ENCODE data around the gene RGS1.

DNA sequence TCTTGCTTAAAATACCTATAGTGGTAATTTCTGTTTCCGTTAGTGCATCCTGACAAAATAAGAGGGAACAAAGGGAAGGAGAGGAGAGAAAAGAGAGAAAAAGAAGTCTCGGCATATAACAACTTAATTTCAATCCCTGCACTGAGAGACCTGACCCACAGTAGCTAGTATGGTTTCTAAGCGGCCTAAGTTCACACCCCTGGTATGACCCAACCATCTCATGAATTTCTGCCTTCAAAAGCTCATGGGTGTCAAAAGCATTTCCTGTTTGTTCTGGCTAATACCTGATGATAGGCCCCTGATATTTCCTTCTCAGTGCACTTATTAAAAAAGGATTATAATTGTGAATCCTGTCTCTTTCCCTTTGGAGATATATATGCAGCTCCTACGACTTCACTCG lies 32.1 kb upstream of the RGS1 start:
- TF ChIP-seq, protein P1, sequence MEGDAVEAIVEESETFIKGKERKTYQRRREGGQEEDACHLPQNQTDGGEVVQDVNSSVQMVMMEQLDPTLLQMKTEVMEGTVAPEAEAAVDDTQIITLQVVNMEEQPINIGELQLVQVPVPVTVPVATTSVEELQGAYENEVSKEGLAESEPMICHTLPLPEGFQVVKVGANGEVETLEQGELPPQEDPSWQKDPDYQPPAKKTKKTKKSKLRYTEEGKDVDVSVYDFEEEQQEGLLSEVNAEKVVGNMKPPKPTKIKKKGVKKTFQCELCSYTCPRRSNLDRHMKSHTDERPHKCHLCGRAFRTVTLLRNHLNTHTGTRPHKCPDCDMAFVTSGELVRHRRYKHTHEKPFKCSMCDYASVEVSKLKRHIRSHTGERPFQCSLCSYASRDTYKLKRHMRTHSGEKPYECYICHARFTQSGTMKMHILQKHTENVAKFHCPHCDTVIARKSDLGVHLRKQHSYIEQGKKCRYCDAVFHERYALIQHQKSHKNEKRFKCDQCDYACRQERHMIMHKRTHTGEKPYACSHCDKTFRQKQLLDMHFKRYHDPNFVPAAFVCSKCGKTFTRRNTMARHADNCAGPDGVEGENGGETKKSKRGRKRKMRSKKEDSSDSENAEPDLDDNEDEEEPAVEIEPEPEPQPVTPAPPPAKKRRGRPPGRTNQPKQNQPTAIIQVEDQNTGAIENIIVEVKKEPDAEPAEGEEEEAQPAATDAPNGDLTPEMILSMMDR (conservative IDR thresholded peaks at IDR 0.05) = no peak
- no peak for TF ChIP-seq EZH2 (IDR thresholded peaks at IDR 0.05; ENCODE audit: low read depth)

Measured in PC-9 (cell line).